Parathyroid adenoma (tissue), 2 donors: ENCODE measurements around the gene MOB3B.

Experiments used
- H2AFZ ChIP-seq: fragments of 300-600 bp; sonication (generic); one replicate; pipeline ENCODE4 v1.7.0; 2017; ENCODE audit warnings: antibody characterized with exemption, mild to moderate bottlenecking
- H3K27ac ChIP-seq: fragments of 300-600 bp; sonication (generic); one replicate; pipeline ENCODE4 v1.7.0; 2017
- H3K27me3 ChIP-seq: fragments of 300-600 bp; sonication (generic); one replicate; pipeline ENCODE4 v1.7.0; 2017; ENCODE audit warnings: low read length; ENCODE audit not compliant: control insufficient read depth, insufficient read depth
- H3K36me3 ChIP-seq: fragments of 300-600 bp; sonication (generic); one replicate; pipeline ENCODE4 v1.7.0; 2017; ENCODE audit warnings: low read length; ENCODE audit not compliant: control insufficient read depth, insufficient read depth
- H3K4me1 ChIP-seq: fragments of 300-600 bp; sonication (generic); one replicate; pipeline ENCODE4 v1.7.0; 2017; ENCODE audit warnings: control low read depth
- H3K4me2 ChIP-seq: fragments of 300-600 bp; sonication (generic); one replicate; pipeline ENCODE4 v1.7.0; 2017; ENCODE audit warnings: low read length
- H3K4me3 ChIP-seq: fragments of 300-600 bp; sonication (generic); one replicate; pipeline ENCODE4 v1.7.0; 2017; ENCODE audit warnings: low read depth, low read length
- H3K79me2 ChIP-seq: fragments of 300-600 bp; sonication (generic); one replicate; pipeline ENCODE4 v1.7.0; 2017; ENCODE audit warnings: control low read depth
- H3K9ac ChIP-seq: fragments of 300-600 bp; sonication (generic); one replicate; pipeline ENCODE4 v1.7.0; 2017; ENCODE audit warnings: mild to moderate bottlenecking
- H3K9me3 ChIP-seq: fragments of 300-600 bp; sonication (generic); one replicate; pipeline ENCODE4 v1.7.0; 2017; ENCODE audit warnings: low read length; ENCODE audit not compliant: control insufficient read depth
- TF ChIP-seq, protein P1 (sequence below): fragments of 300-600 bp; sonication (generic); IDR thresholded peaks from one replicate; pipeline ENCODE4 v1.7.0; 2017; ENCODE audit warnings: antibody characterized with exemption, mild to moderate bottlenecking
- donor health status: primary hyperparathyroidism.

The MOB3B gene

DNA sequence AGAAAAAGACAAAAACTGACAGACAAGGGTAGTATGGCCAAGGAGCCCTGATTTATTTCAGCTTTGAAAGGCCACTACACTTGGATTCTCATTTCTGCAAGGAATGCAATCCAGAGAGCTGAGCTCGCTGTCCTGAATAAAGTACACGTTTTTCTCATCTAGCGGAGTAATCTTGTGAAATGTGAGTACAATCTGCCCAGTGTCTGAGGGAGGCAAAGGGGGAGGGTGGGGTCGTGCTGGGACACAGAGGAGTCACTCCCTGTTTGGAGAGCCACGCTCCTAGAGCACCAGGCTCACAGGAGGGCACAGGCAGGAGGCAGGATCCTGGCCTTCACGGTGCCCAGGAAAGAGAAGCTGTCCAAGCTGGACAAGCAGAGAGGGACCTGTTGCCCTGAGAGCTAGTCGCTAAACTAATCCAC, 56.5 kb downstream of the MOB3B start:
- TF ChIP-seq, protein P1, sequence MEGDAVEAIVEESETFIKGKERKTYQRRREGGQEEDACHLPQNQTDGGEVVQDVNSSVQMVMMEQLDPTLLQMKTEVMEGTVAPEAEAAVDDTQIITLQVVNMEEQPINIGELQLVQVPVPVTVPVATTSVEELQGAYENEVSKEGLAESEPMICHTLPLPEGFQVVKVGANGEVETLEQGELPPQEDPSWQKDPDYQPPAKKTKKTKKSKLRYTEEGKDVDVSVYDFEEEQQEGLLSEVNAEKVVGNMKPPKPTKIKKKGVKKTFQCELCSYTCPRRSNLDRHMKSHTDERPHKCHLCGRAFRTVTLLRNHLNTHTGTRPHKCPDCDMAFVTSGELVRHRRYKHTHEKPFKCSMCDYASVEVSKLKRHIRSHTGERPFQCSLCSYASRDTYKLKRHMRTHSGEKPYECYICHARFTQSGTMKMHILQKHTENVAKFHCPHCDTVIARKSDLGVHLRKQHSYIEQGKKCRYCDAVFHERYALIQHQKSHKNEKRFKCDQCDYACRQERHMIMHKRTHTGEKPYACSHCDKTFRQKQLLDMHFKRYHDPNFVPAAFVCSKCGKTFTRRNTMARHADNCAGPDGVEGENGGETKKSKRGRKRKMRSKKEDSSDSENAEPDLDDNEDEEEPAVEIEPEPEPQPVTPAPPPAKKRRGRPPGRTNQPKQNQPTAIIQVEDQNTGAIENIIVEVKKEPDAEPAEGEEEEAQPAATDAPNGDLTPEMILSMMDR, result no peak
- Histone ChIP-seq H3K27me3 (no peaks in the 10 kb centered on the region), H3K9me3 (no peaks in the 10 kb centered on the region), H3K9ac (no peak overlapping the region), H3K79me2 (no peaks in the 10 kb centered on the region), H3K36me3 (no peaks in the 10 kb centered on the region), H3K4me1 (peaks cover 2% of the 10 kb centered on the region), H3K27ac (no peak overlapping the region), H2AFZ (no peak overlapping the region), H3K4me3 (no peak overlapping the region), H3K4me2 (no peak overlapping the region)

GRCh38 chr9:27472195-27472594, 57.4 kb downstream of the MOB3B start:
- Histone ChIP-seq H3K4me2 (no peak overlapping the region), H3K4me1 (peaks cover 2% of the 10 kb centered on the region), H3K79me2 (no peaks in the 10 kb centered on the region), H3K27me3 (no peaks in the 10 kb centered on the region), H3K27ac (no peak overlapping the region), H3K36me3 (no peaks in the 10 kb centered on the region), H3K9me3 (no peaks in the 10 kb centered on the region), H3K9ac (no peak overlapping the region), H3K4me3 (no peak overlapping the region), H2AFZ (no peak overlapping the region)
- TF ChIP-seq, protein P1, result no peak

- Histone ChIP-seq H3K36me3 (no peaks in the 10 kb centered on the region), H3K9ac (no peak overlapping the region), H2AFZ (no peak overlapping the region), H3K4me2 (no peak overlapping the region), H3K4me3 (no peak overlapping the region), H3K27me3 (no peaks in the 10 kb centered on the region), H3K9me3 (no peaks in the 10 kb centered on the region), H3K4me1 (peaks cover 2% of the 10 kb centered on the region), H3K79me2 (no peaks in the 10 kb centered on the region), H3K27ac (no peak overlapping the region)
- TF ChIP-seq, protein P1, result no peak
Measured at GRCh38 chr9:27471789-27472188, 57.8 kb downstream of the MOB3B start.

- TF ChIP-seq, protein P1, result no peak
- H3K79me2 ChIP-seq, result no peaks in the 10 kb centered on the region
- peaks cover 2% of the 10 kb centered on the region for H3K4me1 ChIP-seq
- no peaks in the 10 kb centered on the region for H3K27me3 ChIP-seq
- H3K4me2 ChIP-seq, result no peak overlapping the region
- H3K9ac ChIP-seq, result no peak overlapping the region
- no peaks in the 10 kb centered on the region for H3K36me3 ChIP-seq
- no peaks in the 10 kb centered on the region for H3K9me3 ChIP-seq
- H3K4me3 ChIP-seq, result no peak overlapping the region
- no peak overlapping the region for H2AFZ ChIP-seq
- no peak overlapping the region for H3K27ac ChIP-seq
Measured at GRCh38 chr9:27471366-27471765, 58.2 kb downstream of the MOB3B start.

DNA sequence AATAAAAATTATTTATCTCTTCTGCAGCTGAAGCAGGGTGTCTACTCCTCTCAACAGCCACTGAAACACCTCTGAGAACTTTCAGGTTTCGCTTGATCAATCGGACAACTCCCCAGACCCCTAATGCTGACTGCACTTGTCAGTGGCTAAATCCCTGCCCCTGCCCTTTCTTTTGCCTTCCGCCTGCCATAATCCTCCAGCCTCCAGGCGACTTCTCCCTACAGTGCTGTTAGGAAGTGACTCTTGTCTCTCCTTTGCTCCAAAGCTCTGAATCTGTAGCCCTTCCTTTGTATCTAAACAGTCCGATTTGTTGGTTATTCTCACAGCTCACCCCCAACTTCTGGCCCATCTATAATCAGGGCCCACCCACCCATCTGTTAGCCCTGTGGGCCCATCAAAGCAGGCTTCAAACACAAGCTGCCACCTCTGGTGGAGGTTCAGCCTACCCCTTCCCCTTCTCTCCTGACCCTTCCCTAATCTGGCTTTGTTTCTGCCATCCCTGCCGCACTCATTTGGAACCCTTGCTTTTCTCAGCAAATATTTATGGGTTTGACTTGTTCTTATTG, 59.2 kb downstream of the MOB3B start:
- TF ChIP-seq, protein P1, result no peak
- Histone ChIP-seq H3K27me3 (no peaks in the 10 kb centered on the region), H2AFZ (no peak overlapping the region), H3K4me2 (no peak overlapping the region), H3K79me2 (no peaks in the 10 kb centered on the region), H3K4me3 (no peak overlapping the region), H3K4me1 (peaks cover 2% of the 10 kb centered on the region), H3K27ac (no peak overlapping the region), H3K9ac (no peak overlapping the region), H3K36me3 (no peaks in the 10 kb centered on the region), H3K9me3 (no peaks in the 10 kb centered on the region)
